Heart left ventricle (tissue), 13 donors: Measurements from ENCODE around the gene ADAMTS5.

Source experiments
- CTCF ChIP-seq, 12 donors: fragments of 200-600 bp; sonication (generic) in 4 of 12; IDR thresholded peaks; one replicate each; pipeline versions ENCODE4 v1.5.0 to v1.8.0; 2018 to 2022; ENCODE audit warnings: antibody characterized with exemption in 12 of 12, mild to moderate bottlenecking in 5 of 12
- POLR2A ChIP-seq, 2 donors: fragments of 450-650 bp; IDR thresholded peaks; one replicate each; pipeline ENCODE4 v1.6.1; 2017; ENCODE audit warnings: antibody characterized with exemption in 2 of 2, mild to moderate bottlenecking in 2 of 2, moderate library complexity in 2 of 2
- donor health status: ischemic (EF 13 %, LVEDD 7.1; RV severe dilation, severe dysfunction).
- donor health status: DM: no; HTN: yes; CAD: no.
- donor health status: DM: no; HTN: no; CAD: no.
- donor health status: ischemic (EF 25% LVEDD 6.9; RV normal size, moderate dysfunction).
- donor health status: ischemic (EF 25% LVEDD 5.7; RV mildly dilated, moderate dysfunction).
- donor health status: ischemic (EF 35%, LVEDD 5.7; RV mildly dilated, moderate dysfunction).
- donor health status: nonischemic (EF 11% LVEDD 7.7; RV severe dilation, severe dysfunction).
- donor health status: DM: yes; HTN: yes; CAD: no.
- donor health status: PGD.
- donor health status: ischemic (EF 29% LVEDD 5.4; RV normal size, mild dysfunction).
- donor health status: nonischemic (EF 23%, LVEDD 6.1; RV moderate dilation, normal function).

GRCh38 chr21:26900980-26901379 is 65.9 kb downstream of the ADAMTS5 start:
- TF ChIP-seq CTCF (IDR thresholded peaks at IDR 0.05): no peak
- no peak for TF ChIP-seq POLR2A (IDR thresholded peaks at IDR 0.05)
